Kidney epithelial cell (primary cell): Measurements from ENCODE around the gene ARHGAP6. TPM values are rescaled to one million over a fixed set of nuclear protein-coding genes. Genes with fewer than 3 reads are reported as not detected.

ENCODE experiments used
- DNase-seq: peaks from one replicate; pipeline ENCODE4 v3.0.0-alpha.2; 2010; ENCODE audit warnings: low read depth
- H3K27me3 ChIP-seq: 2 replicates; pipeline ENCODE4 v1.6.0; 2011; ENCODE audit warnings: low read length; ENCODE audit not compliant: control insufficient read depth, insufficient read depth
- H3K36me3 ChIP-seq: 2 replicates; pipeline ENCODE4 v1.5.1; 2011; ENCODE audit warnings: low read length; ENCODE audit not compliant: control insufficient read depth, insufficient read depth
- H3K4me3 ChIP-seq: 2 replicates; pipeline ENCODE4 v1.5.1; 2011; ENCODE audit warnings: low read depth, mild to moderate bottlenecking, control low read depth, low read length
- CTCF ChIP-seq: IDR thresholded peaks from 2 replicates; pipeline ENCODE4 v1.5.1; 2011; ENCODE audit warnings: mild to moderate bottlenecking, moderate library complexity, low read length, control low read depth, inconsistent platforms; ENCODE audit not compliant: insufficient read depth, poor library complexity, severe bottlenecking
- total RNA-seq: library from RNA; depleted of rRNA; stranded (reverse); fragments of >200 nt; gene quantifications from 2 replicates; pipeline ENCODE4 v1.2.3, GENCODE V29; 2015

Gene ARHGAP6
- total RNA-seq, 1 donor from 2014 or later: 1.7 TPM

- DNase-seq: no peak
- TF ChIP-seq CTCF: no peak
- Histone ChIP-seq H3K4me3 (no peak overlapping the region), H3K36me3 (no peaks in the 10 kb centered on the region), H3K27me3 (no peaks in the 10 kb centered on the region)
Measured at GRCh38 chrX:11478026-11478425, 187.7 kb downstream of the ARHGAP6 start.

- no peak overlapping the region for H3K4me3 ChIP-seq
- no peaks in the 10 kb centered on the region for H3K27me3 ChIP-seq
- no peak for TF ChIP-seq CTCF
- DNase-seq: no peak
- no peaks in the 10 kb centered on the region for H3K36me3 ChIP-seq
Measured at GRCh38 chrX:11474576-11474975, 191.1 kb downstream of the ARHGAP6 start.

GRCh38 chrX:11474021-11474420 lies 191.7 kb downstream of the ARHGAP6 start:
- no peak for TF ChIP-seq CTCF
- H3K36me3 ChIP-seq: no peaks in the 10 kb centered on the region
- H3K4me3 ChIP-seq: no peak overlapping the region
- no peak for DNase-seq
- H3K27me3 ChIP-seq: no peaks in the 10 kb centered on the region

- no peak for TF ChIP-seq CTCF
- no peak for DNase-seq
- Histone ChIP-seq H3K4me3 (no peak overlapping the region), H3K27me3 (no peaks in the 10 kb centered on the region), H3K36me3 (no peaks in the 10 kb centered on the region)
Measured at GRCh38 chrX:11472879-11473278, 192.8 kb downstream of the ARHGAP6 start.

- H3K36me3 ChIP-seq: no peaks in the 10 kb centered on the region
- TF ChIP-seq CTCF: no peak
- DNase-seq: no peak
- H3K27me3 ChIP-seq: no peaks in the 10 kb centered on the region
- no peak overlapping the region for H3K4me3 ChIP-seq
Measured at GRCh38 chrX:11472381-11472780, 193.3 kb downstream of the ARHGAP6 start.

- peak; percentile 42 for DNase-seq
- Histone ChIP-seq H3K4me3 (no peak overlapping the region), H3K27me3 (no peaks in the 10 kb centered on the region), H3K36me3 (no peaks in the 10 kb centered on the region)
- no peak for TF ChIP-seq CTCF
Measured at GRCh38 chrX:11470250-11470974, 195.3 kb downstream of the ARHGAP6 start.
